OCI-LY7 (cell line): ENCODE results near the gene WNK2.

Experiments
- EZH2phosphoT487 ChIP-seq: fragments of 200-600 bp; sonication (generic); IDR thresholded peaks from 2 replicates; pipeline ENCODE4 v1.6.1; 2018; ENCODE audit warnings: low read depth, borderline replicate concordance, mild to moderate bottlenecking, mixed run types, antibody characterized with exemption, low read length, moderate library complexity, mixed read lengths
- TF ChIP-seq, protein P1 (sequence below): fragments of 200-600 bp; sonication (generic); conservative IDR thresholded peaks from 2 replicates; pipeline ENCODE4 v1.5.1; 2014; ENCODE audit warnings: mild to moderate bottlenecking, antibody characterized with exemption, low read length, moderate library complexity, mixed read lengths

GRCh38 chr9:93300585-93301081 is 116.7 kb downstream of the WNK2 start:
- TF ChIP-seq, protein P1, sequence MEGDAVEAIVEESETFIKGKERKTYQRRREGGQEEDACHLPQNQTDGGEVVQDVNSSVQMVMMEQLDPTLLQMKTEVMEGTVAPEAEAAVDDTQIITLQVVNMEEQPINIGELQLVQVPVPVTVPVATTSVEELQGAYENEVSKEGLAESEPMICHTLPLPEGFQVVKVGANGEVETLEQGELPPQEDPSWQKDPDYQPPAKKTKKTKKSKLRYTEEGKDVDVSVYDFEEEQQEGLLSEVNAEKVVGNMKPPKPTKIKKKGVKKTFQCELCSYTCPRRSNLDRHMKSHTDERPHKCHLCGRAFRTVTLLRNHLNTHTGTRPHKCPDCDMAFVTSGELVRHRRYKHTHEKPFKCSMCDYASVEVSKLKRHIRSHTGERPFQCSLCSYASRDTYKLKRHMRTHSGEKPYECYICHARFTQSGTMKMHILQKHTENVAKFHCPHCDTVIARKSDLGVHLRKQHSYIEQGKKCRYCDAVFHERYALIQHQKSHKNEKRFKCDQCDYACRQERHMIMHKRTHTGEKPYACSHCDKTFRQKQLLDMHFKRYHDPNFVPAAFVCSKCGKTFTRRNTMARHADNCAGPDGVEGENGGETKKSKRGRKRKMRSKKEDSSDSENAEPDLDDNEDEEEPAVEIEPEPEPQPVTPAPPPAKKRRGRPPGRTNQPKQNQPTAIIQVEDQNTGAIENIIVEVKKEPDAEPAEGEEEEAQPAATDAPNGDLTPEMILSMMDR: no peak
- no peak for TF ChIP-seq EZH2phosphoT487
